ENCODE data around the gene CEP290.
A peak's percentile ranks its signal among the peaks of the same experiment; 100 is the strongest.

Gene CEP290

GRCh38 chr12:88141774-88142609, at the start of gene CEP290, which contains the start of gene TMTC3:
TSS of gene CEP290 (minus strand) at chr12:88142088. CDS start at chr12:88141307, 781 bp downstream.
TSS of gene TMTC3 (plus strand) at chr12:88142307. CDS start at chr12:88148316, 6,009 bp downstream.
- TF ChIP-seq CTCF (IDR thresholded peaks at IDR 0.05; ENCODE audit: low read length, missing control alignments), result no peak
- peak; percentile 100 for DNase-seq (ENCODE audit: low read depth)
- H3K4me3 ChIP-seq (replicated peaks; ENCODE audit: low read depth, low read length), result peak within 1 kb of the TSS; percentile 83

GRCh38 chr12:88188180-88188579, 46.3 kb upstream of the CEP290 start:
- no peak overlapping the region for H3K4me3 ChIP-seq (replicated peaks; ENCODE audit: low read depth, low read length)
- DNase-seq (ENCODE audit: low read depth), result peak; percentile 9
- TF ChIP-seq CTCF (IDR thresholded peaks at IDR 0.05; ENCODE audit: low read length, missing control alignments), result no peak

- TF ChIP-seq CTCF (IDR thresholded peaks at IDR 0.05; ENCODE audit: low read length, missing control alignments), result no peak
- H3K4me3 ChIP-seq (replicated peaks; ENCODE audit: low read depth, low read length), result no peak overlapping the region
- no peak for DNase-seq (ENCODE audit: low read depth)
These were observed 45.7 kb upstream of the CEP290 start for GRCh38 chr12:88187571-88187970.

- TF ChIP-seq CTCF (IDR thresholded peaks at IDR 0.05; ENCODE audit: low read length, missing control alignments), result no peak
- peak; percentile 56 for DNase-seq (ENCODE audit: low read depth)
- no peak overlapping the region for H3K4me3 ChIP-seq (replicated peaks; ENCODE audit: low read depth, low read length)
These were observed 44.1 kb upstream of the CEP290 start for GRCh38 chr12:88185988-88186387.

GRCh38 chr12:88185279-88185678, 43.4 kb upstream of the CEP290 start:
- no peak overlapping the region for H3K4me3 ChIP-seq (replicated peaks; ENCODE audit: low read depth, low read length)
- DNase-seq (ENCODE audit: low read depth), result no peak
- TF ChIP-seq CTCF (IDR thresholded peaks at IDR 0.05; ENCODE audit: low read length, missing control alignments), result no peak

- DNase-seq (ENCODE audit: low read depth), result no peak
- H3K4me3 ChIP-seq (replicated peaks; ENCODE audit: low read depth, low read length), result no peak overlapping the region
- TF ChIP-seq CTCF (IDR thresholded peaks at IDR 0.05; ENCODE audit: low read length, missing control alignments), result no peak
These were observed 42.3 kb upstream of the CEP290 start for GRCh38 chr12:88184196-88184595.

- no peak for DNase-seq (ENCODE audit: low read depth)
- no peak for TF ChIP-seq CTCF (IDR thresholded peaks at IDR 0.05; ENCODE audit: low read length, missing control alignments)
- H3K4me3 ChIP-seq (replicated peaks; ENCODE audit: low read depth, low read length), result no peak overlapping the region
These were observed 40.5 kb upstream of the CEP290 start for GRCh38 chr12:88182416-88182815.
